DND-41 (cell line): ENCODE data around the gene FARP2.

Source experiments
- ATAC-seq: fragments of 200-7000 bp; cut with Tn5 transposase; 3 replicates; pipeline ENCODE4 v1.9.1; 2021; ENCODE audit warnings: low read depth; ENCODE audit not compliant: insufficient read depth
- DNase-seq: peaks from one replicate; pipeline ENCODE4 v3.0.0-alpha.2; 2020
- H2AFZ ChIP-seq: 2 replicates; pipeline ENCODE4 v1.6.0; 2012; ENCODE audit warnings: low read depth, low read length
- H3K27ac ChIP-seq: 2 replicates; pipeline ENCODE4 v1.5.1; 2012; ENCODE audit warnings: low read length, inconsistent platforms
- H3K27me3 ChIP-seq: fragments of 200-600 bp; sonication (generic); 2 replicates; pipeline ENCODE4 v1.6.0; 2012; ENCODE audit warnings: low read length, mild to moderate bottlenecking, inconsistent platforms; ENCODE audit not compliant: insufficient read depth, poor library complexity
- H3K36me3 ChIP-seq: 2 replicates; pipeline ENCODE4 v1.5.1; 2012; ENCODE audit warnings: low read length, inconsistent platforms; ENCODE audit not compliant: insufficient read depth
- H3K4me1 ChIP-seq: 2 replicates; pipeline ENCODE4 v1.5.1; 2012; ENCODE audit warnings: mild to moderate bottlenecking, low read length; ENCODE audit not compliant: insufficient read depth
- H3K4me2 ChIP-seq: 2 replicates; pipeline ENCODE4 v1.6.0; 2012; ENCODE audit warnings: mild to moderate bottlenecking, moderate library complexity, low read length, inconsistent platforms; ENCODE audit not compliant: insufficient read depth
- H3K4me3 ChIP-seq, 2 experiments: fragments of 200-600 bp in 1 of 2; shearing (Covaris generic) in 1 of 2; 2 replicates each; pipeline ENCODE4 v1.5.1; 2012 to 2016; ENCODE audit warnings: inconsistent platforms in 2 of 2, low read length in 2 of 2, mild to moderate bottlenecking in 2 of 2, low read depth in 1 of 2, moderate library complexity in 1 of 2
- H3K79me2 ChIP-seq: 2 replicates; pipeline ENCODE4 v1.6.0; 2012; ENCODE audit warnings: low read length, inconsistent platforms; ENCODE audit not compliant: insufficient read depth
- H3K9ac ChIP-seq: 2 replicates; pipeline ENCODE4 v1.6.0; 2012; ENCODE audit warnings: low read depth, mild to moderate bottlenecking, inconsistent platforms, low read length, moderate library complexity
- H3K9me3 ChIP-seq: 2 replicates; pipeline ENCODE4 v1.5.1; 2012; ENCODE audit warnings: low read length, moderate library complexity, mild to moderate bottlenecking, inconsistent platforms; ENCODE audit not compliant: insufficient read depth, severe bottlenecking
- H4K20me1 ChIP-seq: 2 replicates; pipeline ENCODE4 v1.6.0; 2012; ENCODE audit warnings: low read length; ENCODE audit not compliant: insufficient read depth
- CTCF ChIP-seq: IDR thresholded peaks from 2 replicates; pipeline ENCODE4 v1.5.1; 2012; ENCODE audit warnings: borderline replicate concordance, low read length, moderate library complexity, mild to moderate bottlenecking; ENCODE audit not compliant: poor library complexity, severe bottlenecking; ENCODE audit errors: extremely low read depth
- EZH2 ChIP-seq: IDR thresholded peaks from 3 replicates; pipeline ENCODE4 v1.6.1; 2012; ENCODE audit warnings: borderline replicate concordance, low read depth, mild to moderate bottlenecking, moderate library complexity, low read length, inconsistent platforms; ENCODE audit not compliant: severe bottlenecking

FARP2 gene

GRCh38 chr2:241432824-241433448, 76.9 kb downstream of the FARP2 start:
- Histone ChIP-seq H3K27me3 (no peaks in the 10 kb centered on the region), H4K20me1 (peaks cover 9% of the 10 kb centered on the region; the same call in 1 of the 2 replicates), H3K4me2 (no peak overlapping the region), H3K4me3 (no peak overlapping the region), H3K9ac (no peak overlapping the region), H3K4me1 (no peaks in the 10 kb centered on the region), H2AFZ (no peak overlapping the region), H3K79me2 (no peaks in the 10 kb centered on the region), H3K27ac (no peak overlapping the region), H3K9me3 (no peaks in the 10 kb centered on the region), H3K36me3 (peaks cover 65% of the 10 kb centered on the region)
- ATAC-seq (no peak), DNase-seq (no peak)
- TF ChIP-seq EZH2 (no peak), CTCF (no peak)

- Histone ChIP-seq H4K20me1 (peaks cover 30% of the 10 kb centered on the region), H3K9me3 (no peaks in the 10 kb centered on the region), H3K36me3 (peaks cover 70% of the 10 kb centered on the region), H3K4me1 (no peaks in the 10 kb centered on the region), H3K4me2 (no peak overlapping the region), H2AFZ (no peak overlapping the region), H3K27me3 (no peaks in the 10 kb centered on the region), H3K79me2 (no peaks in the 10 kb centered on the region), H3K4me3 (no peak overlapping the region), H3K27ac (no peak overlapping the region), H3K9ac (no peak overlapping the region)
- ATAC-seq (no peak), DNase-seq (no peak)
- TF ChIP-seq EZH2 (no peak), CTCF (no peak)
Measured at GRCh38 chr2:241437179-241437578, 81.1 kb downstream of the FARP2 start.

GRCh38 chr2:241441492-241441891, 85.4 kb downstream of the FARP2 start:
- Histone ChIP-seq H3K79me2 (no peaks in the 10 kb centered on the region), H3K27me3 (no peaks in the 10 kb centered on the region), H3K4me3 (no peak overlapping the region), H3K36me3 (peaks cover 50% of the 10 kb centered on the region), H4K20me1 (peaks cover 64% of the 10 kb centered on the region), H3K4me1 (peaks cover 12% of the 10 kb centered on the region), H3K4me2 (no peak overlapping the region), H3K9ac (no peak overlapping the region), H2AFZ (no peak overlapping the region), H3K9me3 (no peaks in the 10 kb centered on the region), H3K27ac (no peak overlapping the region)
- no peak for ATAC-seq
- TF ChIP-seq CTCF (no peak), EZH2 (no peak)
- DNase-seq, result no peak
